Natural killer cell (primary cell): Measurements from ENCODE around the gene HGD. TPM values are rescaled to one million over a fixed set of nuclear protein-coding genes. Genes with fewer than 3 reads are reported as not detected.

Experiments
- ATAC-seq, 3 donors: fragments of 150-1000 bp in 2 of 3; fragments of 200-7000 bp in 1 of 3; cut with Tn5 transposase; 1 replicate in 1 of 3; 2 replicates in 2 of 3; pipeline ENCODE4 v1.10.0; 2021; ENCODE audit warnings: mild to moderate bottlenecking in 2 of 3, moderate library complexity in 2 of 3
- DNase-seq, 2 donors: peaks; one replicate each; pipeline versions ENCODE4 v3.0.0 to v3.0.0-alpha.2; 2013 to 2021; ENCODE audit warnings: mixed read lengths in 1 of 2
- H3K27ac ChIP-seq: one replicate; pipeline ENCODE4 v1.5.1; 2013; ENCODE audit warnings: mild to moderate bottlenecking, low read length
- H3K27me3 ChIP-seq: one replicate; pipeline ENCODE4 v1.6.1; 2013; ENCODE audit warnings: low read length; ENCODE audit not compliant: control insufficient read depth, insufficient read depth
- H3K36me3 ChIP-seq: one replicate; pipeline ENCODE4 v1.6.1; 2013; ENCODE audit warnings: low read length; ENCODE audit not compliant: control insufficient read depth, insufficient read depth
- H3K4me1 ChIP-seq: one replicate; pipeline ENCODE4 v1.6.1; 2013; ENCODE audit warnings: low read length; ENCODE audit not compliant: control insufficient read depth, insufficient read depth
- H3K4me3 ChIP-seq: one replicate; pipeline ENCODE4 v1.5.1; 2013; ENCODE audit warnings: low read length
- H3K9me3 ChIP-seq: one replicate; pipeline ENCODE4 v1.6.1; 2013; ENCODE audit warnings: low read length; ENCODE audit not compliant: control insufficient read depth, insufficient read depth
- H3K27ac Mint-ChIP-seq, 2 donors: one replicate each; pipeline ENCODE4 v1.8.0; 2022; ENCODE audit warnings: mild to moderate bottlenecking in 2 of 2, mixed read lengths in 2 of 2, moderate library complexity in 1 of 2
- H3K27me3 Mint-ChIP-seq, 2 donors: one replicate each; pipeline ENCODE4 v1.8.0; 2022; ENCODE audit warnings: low read depth in 2 of 2, mixed read lengths in 2 of 2
- H3K36me3 Mint-ChIP-seq: one replicate; pipeline ENCODE4 v1.8.0; 2022; ENCODE audit warnings: mixed read lengths
- H3K4me1 Mint-ChIP-seq, 2 donors: one replicate each; pipeline ENCODE4 v1.8.0; 2022; ENCODE audit warnings: mixed read lengths in 2 of 2
- H3K4me3 Mint-ChIP-seq: one replicate; pipeline ENCODE4 v1.8.0; 2022; ENCODE audit warnings: mild to moderate bottlenecking, moderate library complexity, mixed read lengths
- H3K9me3 Mint-ChIP-seq, 2 donors: one replicate each; pipeline ENCODE4 v1.8.0; 2022; ENCODE audit warnings: mixed read lengths in 2 of 2
- CTCF ChIP-seq: fragments of 200-600 bp; IDR thresholded peaks from one replicate; pipeline ENCODE4 v1.8.0; 2022; ENCODE audit warnings: antibody characterized with exemption
- WGBS: methylation state at CpG from one replicate; pipeline ENCODE4 v1.1.7; 2013; ENCODE audit warnings: missing lambda C conversion rate; ENCODE audit not compliant: insufficient coverage; 5-methylcytosine and 5-hydroxymethylcytosine counted together
- intact Hi-C: fragments of 100-400 bp; cut with micrococcal nuclease; formaldehyde crosslinking; loops from one replicate; pipeline ENCODE4 v1.14.2; 2022
- total RNA-seq, 4 donors: library from RNA; stranded (reverse); fragments of 120-200 nt in 1 of 4; gene quantifications; one replicate each; pipeline versions ENCODE4 v1.2.3 to v1.2.4, GENCODE V29; 2013 to 2022

The HGD gene
- total RNA-seq, 3 donors from 2014 or later (not counting 1 experiment from before 2014, with no cell fraction given), result 0.80 to 4.0 (median 2.5) TPM

DNA sequence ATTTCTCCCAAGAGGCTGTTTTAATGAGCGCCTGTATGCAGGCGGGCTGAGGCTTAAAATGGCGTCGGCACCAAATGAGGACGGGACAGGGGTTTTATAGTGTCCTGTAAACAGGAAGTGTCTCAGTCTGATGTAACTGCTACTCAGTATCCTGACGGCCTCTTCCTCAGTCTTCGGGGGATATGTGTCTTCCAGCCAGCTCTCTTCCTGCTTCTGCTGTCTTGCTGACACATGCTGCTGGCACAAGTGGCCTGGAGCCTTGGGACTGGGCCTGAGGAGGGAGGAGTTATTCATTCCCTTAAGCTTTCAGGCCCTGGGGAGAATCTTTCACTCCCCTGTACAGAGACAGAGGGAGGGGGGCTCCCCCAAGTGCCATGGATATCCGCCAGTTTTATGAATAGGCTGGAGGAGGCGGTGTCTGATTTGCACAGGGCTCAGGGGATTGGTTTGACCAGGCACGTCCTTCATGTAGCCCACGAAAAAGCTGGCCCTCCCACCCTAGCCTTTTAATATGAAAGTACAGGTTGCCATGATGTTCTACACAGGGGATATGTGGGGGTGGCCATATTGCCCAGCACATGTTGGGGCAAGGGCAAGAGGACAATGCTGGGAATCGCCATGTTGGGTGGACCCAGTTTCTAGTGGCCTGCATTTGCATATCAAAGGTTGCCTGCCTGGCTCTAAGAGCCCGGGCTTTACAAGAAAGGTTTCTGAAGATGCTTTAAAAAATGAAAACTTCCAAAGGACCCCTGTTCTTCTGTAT lies 66.0 kb downstream of the HGD start:
- H3K4me3 ChIP-seq, result no peak overlapping the region
- H3K9me3 ChIP-seq, result no peaks in the 10 kb centered on the region
- Mint-ChIP-seq H3K27ac (no peak overlapping the region), H3K4me3 (no peak overlapping the region), H3K9me3 (no peaks in the 10 kb centered on the region), H3K4me1 (no peaks in the 10 kb centered on the region), H3K36me3 (no peaks in the 10 kb centered on the region), H3K27me3 (peaks cover 5 to 14% of the 10 kb centered on the region in 2 donors)
- ATAC-seq, result no peak
- no peaks in the 10 kb centered on the region for H3K4me1 ChIP-seq
- no peaks in the 10 kb centered on the region for H3K36me3 ChIP-seq
- DNase-seq, result no peak
- intact Hi-C loops, result no loop called here
- 79% methylated on average over 13 of the region's 13 CpGs for WGBS
- no peaks in the 10 kb centered on the region for H3K27me3 ChIP-seq
- TF ChIP-seq CTCF, result no peak
- H3K27ac ChIP-seq, result no peak overlapping the region

DNA sequence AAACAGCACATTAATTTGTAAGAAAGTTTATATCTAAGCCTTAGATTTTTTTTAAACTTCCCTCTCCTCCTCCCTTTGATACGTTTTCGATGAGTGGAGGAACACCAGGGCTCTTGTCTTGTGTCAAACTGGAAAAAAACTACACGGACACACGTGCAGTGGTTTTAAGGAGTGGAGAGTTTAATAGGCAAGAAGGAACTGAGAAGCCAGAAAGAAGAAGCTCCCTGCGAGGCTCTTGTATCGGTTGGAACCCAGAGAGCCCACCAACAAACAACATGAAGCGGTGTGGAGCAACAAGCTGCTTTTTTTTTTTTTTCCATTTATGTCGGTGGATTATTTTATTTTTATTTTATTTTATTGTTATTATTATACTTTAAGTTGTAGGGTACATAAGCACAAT lies 67.3 kb downstream of the HGD start:
- H3K4me3 Mint-ChIP-seq, result no peak overlapping the region
- DNase-seq (no peak), ATAC-seq (no peak)
- H3K36me3 Mint-ChIP-seq, result no peaks in the 10 kb centered on the region
- peaks cover 9 to 26% of the 10 kb centered on the region in 2 donors for H3K27me3 Mint-ChIP-seq
- 93% methylated on average over 4 of the region's 8 CpGs for WGBS
- no peak overlapping the region for H3K4me3 ChIP-seq
- H3K4me1 ChIP-seq, result no peaks in the 10 kb centered on the region
- H3K27ac ChIP-seq, result no peak overlapping the region
- no peaks in the 10 kb centered on the region for H3K27me3 ChIP-seq
- no peaks in the 10 kb centered on the region for H3K9me3 Mint-ChIP-seq
- H3K27ac Mint-ChIP-seq, result no peak overlapping the region
- H3K36me3 ChIP-seq, result no peaks in the 10 kb centered on the region
- H3K4me1 Mint-ChIP-seq, result no peaks in the 10 kb centered on the region
- TF ChIP-seq CTCF, result no peak
- intact Hi-C loops, result no loop called here
- no peaks in the 10 kb centered on the region for H3K9me3 ChIP-seq

- H3K9me3 ChIP-seq, result no peaks in the 10 kb centered on the region
- H3K36me3 ChIP-seq, result no peaks in the 10 kb centered on the region
- H3K4me3 ChIP-seq, result no peak overlapping the region
- Mint-ChIP-seq H3K27me3 (peaks cover 17 to 29% of the 10 kb centered on the region in 2 donors), H3K27ac (no peak overlapping the region), H3K36me3 (no peaks in the 10 kb centered on the region), H3K4me3 (no peak overlapping the region), H3K4me1 (no peaks in the 10 kb centered on the region), H3K9me3 (no peaks in the 10 kb centered on the region)
- DNase-seq, result no peak
- intact Hi-C loops, result no loop called here
- no peak overlapping the region for H3K27ac ChIP-seq
- WGBS, result 98% methylated on average over 3 of the region's 4 CpGs
- ATAC-seq, result no peak
- no peak for TF ChIP-seq CTCF
- H3K4me1 ChIP-seq, result no peaks in the 10 kb centered on the region
- H3K27me3 ChIP-seq, result no peaks in the 10 kb centered on the region
Measured at GRCh38 chr3:120608506-120608905, 73.5 kb downstream of the HGD start.

GRCh38 chr3:120604784-120605183 lies 77.3 kb downstream of the HGD start:
- H3K27ac Mint-ChIP-seq, result no peak overlapping the region
- Histone ChIP-seq H3K9me3 (no peaks in the 10 kb centered on the region), H3K27ac (no peak overlapping the region), H3K36me3 (peaks cover 19% of the 10 kb centered on the region), H3K4me1 (no peaks in the 10 kb centered on the region), H3K4me3 (no peak overlapping the region), H3K27me3 (no peaks in the 10 kb centered on the region)
- H3K4me1 Mint-ChIP-seq, result peaks cover 0 to 7% of the 10 kb centered on the region in 2 donors
- DNase-seq (no peak), ATAC-seq (no peak)
- H3K4me3 Mint-ChIP-seq, result no peak overlapping the region
- no peak for TF ChIP-seq CTCF
- peaks cover 19% of the 10 kb centered on the region for H3K36me3 Mint-ChIP-seq
- peaks cover 9 to 10% of the 10 kb centered on the region in 2 donors for H3K27me3 Mint-ChIP-seq
- H3K9me3 Mint-ChIP-seq, result no peaks in the 10 kb centered on the region
- intact Hi-C loops, result no loop called here
